NCI-H1930 (cell line): ENCODE data around the gene GRIP1.
"Not testable (repeated sequence)": the region's sequence is repeated elsewhere in the genome, so short reads cannot be mapped to it uniquely, and the experiment has no call there.

ENCODE experiments used
- DNase-seq, 2 experiments: peaks; one replicate each; lab custom pipeline; 2025; lab: John Stamatoyannopoulos, UW

The GRIP1 gene

GRCh38 chr12:66320996-66321395, 357.9 kb downstream of the GRIP1 start:
- no peak for DNase-seq

GRCh38 chr12:66319266-66319954, 359.5 kb downstream of the GRIP1 start:
- no peak for DNase-seq

DNA sequence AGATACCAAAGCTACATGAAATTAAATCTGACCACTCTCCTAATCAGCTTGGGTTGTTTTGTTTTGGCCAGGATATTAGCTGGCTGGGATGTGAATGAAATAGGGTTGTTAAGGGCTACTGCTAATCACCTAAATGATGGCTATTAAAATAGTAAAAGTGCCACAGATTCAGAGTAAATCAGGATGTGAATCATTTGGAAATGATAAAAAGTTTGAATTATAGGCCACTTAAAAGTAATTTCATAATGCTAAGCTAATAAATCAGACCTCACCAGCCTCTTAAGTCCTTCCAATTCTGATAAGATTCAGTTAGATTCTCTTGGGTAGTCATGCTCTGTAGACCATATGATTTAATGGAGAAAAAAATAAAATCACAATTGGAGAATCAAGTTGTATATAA, 364.6 kb downstream of the GRIP1 start:
- no peak for DNase-seq

GRCh38 chr12:66312189-66312588, 366.7 kb downstream of the GRIP1 start:
- DNase-seq, result no peak

- DNase-seq, result no peak
These were observed 369.3 kb downstream of the GRIP1 start for GRCh38 chr12:66309606-66310005.

DNA sequence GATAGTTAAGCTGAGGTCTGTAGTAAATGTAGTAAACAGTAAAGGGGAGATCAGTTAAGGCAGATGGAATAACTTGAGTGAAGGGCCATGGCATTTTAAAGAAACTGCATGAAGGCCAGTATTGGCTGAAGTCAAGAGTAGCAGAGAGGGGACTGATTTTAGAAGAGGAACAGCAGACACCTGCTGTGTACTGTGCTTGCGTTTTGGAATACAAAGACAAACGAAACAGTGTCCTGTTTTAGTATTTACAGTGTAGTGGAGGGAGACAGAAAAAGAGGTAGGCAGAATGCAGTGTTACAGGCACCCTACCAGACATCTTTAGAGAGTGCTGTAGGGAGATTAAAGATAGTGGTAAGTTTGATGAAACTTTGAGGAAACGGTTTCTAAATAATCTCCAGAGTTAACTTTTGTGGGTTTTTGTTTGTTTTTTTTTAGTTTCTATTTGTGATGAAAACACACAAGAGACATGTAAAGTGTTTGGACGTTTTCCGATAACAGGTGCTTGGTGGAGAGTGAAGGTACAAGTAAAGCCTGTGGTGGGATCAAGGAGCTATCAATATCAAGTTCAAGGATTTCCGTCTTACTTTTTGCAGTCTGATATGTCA, 374.5 kb downstream of the GRIP1 start:
- DNase-seq, result no peak

DNA sequence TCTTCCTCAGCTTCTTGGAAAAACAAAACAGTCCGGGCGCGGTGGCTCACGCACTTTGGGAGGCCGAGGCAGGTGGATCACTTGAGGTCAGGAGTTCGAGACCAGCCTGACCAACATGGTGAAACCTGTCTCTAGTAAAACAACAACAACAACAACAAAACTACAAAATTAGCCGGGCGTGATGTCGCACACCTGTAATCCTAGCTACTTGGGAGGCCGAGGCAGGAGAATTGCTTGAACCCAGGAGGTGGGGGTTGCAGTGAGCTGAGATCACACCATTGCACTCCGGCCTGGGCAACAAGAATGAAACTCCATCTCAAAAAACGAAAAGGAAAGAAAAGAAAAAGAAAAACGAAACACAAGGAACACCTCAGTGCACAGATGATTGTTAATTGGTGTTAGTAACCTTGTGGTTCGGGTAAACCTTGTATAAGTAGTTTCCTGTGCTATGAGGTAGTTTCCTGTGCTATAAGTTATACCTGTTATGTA, 375.5 kb downstream of the GRIP1 start:
- DNase-seq, result not testable (repeated sequence)

GRCh38 chr12:66302827-66303169, 376.1 kb downstream of the GRIP1 start:
- DNase-seq, result no peak

DNA sequence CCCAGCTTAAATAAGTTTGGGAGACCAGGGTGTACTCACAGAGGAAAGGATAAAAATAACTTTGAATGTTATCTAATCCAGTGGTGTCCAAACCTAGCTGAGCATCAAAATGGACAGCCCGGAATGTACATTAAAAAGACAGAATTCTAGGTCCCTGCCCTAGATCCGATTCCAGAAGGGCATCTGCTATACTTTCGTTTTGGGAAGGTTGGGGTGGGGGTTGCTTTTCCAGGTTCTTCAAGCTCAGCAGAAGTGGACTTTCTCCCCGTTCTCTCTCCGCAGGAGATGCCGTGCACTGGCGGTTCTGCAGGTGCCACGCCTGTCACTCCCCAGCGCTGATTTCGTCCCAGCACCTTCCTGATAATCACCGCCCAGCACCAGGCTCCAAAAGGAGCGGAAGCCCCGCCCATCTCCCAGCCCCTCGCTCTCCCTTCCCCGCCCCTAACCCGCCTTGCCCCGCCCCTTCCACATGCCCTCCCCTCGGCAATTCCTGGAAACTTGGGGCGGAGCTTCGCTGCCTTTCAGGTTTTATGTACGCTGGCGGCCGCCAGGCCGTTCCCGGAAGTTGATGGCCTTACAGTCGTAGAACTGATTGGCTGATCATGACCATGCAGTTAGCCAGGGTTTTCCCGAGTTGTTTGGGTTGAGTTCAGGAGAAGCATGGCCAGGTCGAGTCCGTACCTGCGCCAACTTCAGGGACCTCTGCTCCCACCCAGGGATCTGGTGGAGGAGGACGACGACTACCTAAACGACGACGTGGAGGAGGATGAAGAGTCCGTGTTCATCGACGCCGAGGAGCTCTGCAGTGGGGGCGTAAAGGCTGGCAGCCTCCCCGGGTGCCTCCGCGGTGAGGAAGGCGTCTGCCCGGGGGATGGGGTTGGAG, 376.7 kb downstream of the GRIP1 start, which contains the start of gene HELB:
Gene HELB, plus strand, starts transcription at position 550 of the 883 bp plus-strand sequence. Its CDS starts 111 bp downstream, at position 661.
- DNase-seq, result peak; percentile 92 to 93

GRCh38 chr12:66297923-66298322, 381.0 kb downstream of the GRIP1 start:
- no peak for DNase-seq
